ENCODE measurements around the gene PCBP3.
A peak's percentile ranks its signal among the peaks of the same experiment; 100 is the strongest.

Gene PCBP3

GRCh38 chr21:45969921-45970673 is 326.6 kb downstream of the PCBP3 start:
- Histone ChIP-seq H3K4me1 (ENCODE audit: control insufficient read depth, insufficient read depth, low read depth, low read length) (peaks cover 37% of the 10 kb centered on the region), H2BK12ac (ENCODE audit: low read length in 2 of 2) (peak overlapping the region; percentile 61 to 85), H3K4me2 (ENCODE audit: low read length, poor library complexity, severe bottlenecking) (no peak overlapping the region), H3K9ac (ENCODE audit: low read length) (peak overlapping the region; percentile 96), H2AFZ (ENCODE audit: low read depth, low read length) (peak overlapping the region; percentile 33), H3K79me1 (replicated peaks; ENCODE audit: low read length, poor library complexity, severe bottlenecking) (no peaks in the 10 kb centered on the region), H4K91ac (ENCODE audit: low read length) (peak overlapping the region; percentile 75), H4K8ac (ENCODE audit: low read length) (peak overlapping the region; percentile 71), H2BK5ac (ENCODE audit: low read depth, low read length, poor library complexity, severe bottlenecking) (no peak overlapping the region), H3K27ac (ENCODE audit: low read length, poor library complexity, severe bottlenecking) (no peak overlapping the region), H3K27me3 (ENCODE audit: control insufficient read depth in 1 of 2, insufficient read depth in 1 of 2, low read length in 2 of 2) (no peaks in the 10 kb centered on the region), H3K14ac (ENCODE audit: low read length in 2 of 2) (no peak overlapping the region), H2BK15ac (ENCODE audit: low read depth, poor library complexity, severe bottlenecking) (no peak overlapping the region), H2AK5ac (ENCODE audit: low read length, severe bottlenecking) (no peak overlapping the region), H3K9me3 (ENCODE audit: control insufficient read depth, low read length) (no peaks in the 10 kb centered on the region), H3K4ac (ENCODE audit: low read depth in 1 of 2, low read length in 2 of 2) (peak overlapping the region; percentile 1 to 76), H3K36me3 (ENCODE audit: control insufficient read depth in 1 of 2, insufficient read depth in 2 of 2, low read depth in 1 of 2, low read length in 2 of 2) (no peaks in the 10 kb centered on the region), H3K18ac (ENCODE audit: low read depth in 1 of 2, low read length in 2 of 2) (peak overlapping the region; percentile 24 to 71), H3K23ac (ENCODE audit: low read length in 2 of 2) (no peak overlapping the region), H3K4me3 (ENCODE audit: insufficient read depth in 1 of 2, low read depth in 1 of 2, low read length in 2 of 2) (no peak overlapping the region), H2BK120ac (ENCODE audit: low read depth, low read length) (peak overlapping the region; percentile 36)
- no peak for DNase-seq
- 70% methylated on average over 22 of the region's 22 CpGs for WGBS

- Histone ChIP-seq H2BK5ac (ENCODE audit: low read depth, low read length, poor library complexity, severe bottlenecking) (no peak overlapping the region), H4K91ac (ENCODE audit: low read length) (peak overlapping the region; percentile 91), H3K4ac (ENCODE audit: low read depth in 1 of 2, low read length in 2 of 2) (peak overlapping the region; percentile 76 to 84), H4K8ac (ENCODE audit: low read length) (peak overlapping the region; percentile 71), H3K36me3 (ENCODE audit: control insufficient read depth in 1 of 2, insufficient read depth in 2 of 2, low read depth in 1 of 2, low read length in 2 of 2) (no peaks in the 10 kb centered on the region), H3K9ac (ENCODE audit: low read length) (peak overlapping the region; percentile 96), H3K9me3 (ENCODE audit: control insufficient read depth, low read length) (no peaks in the 10 kb centered on the region), H3K4me1 (ENCODE audit: control insufficient read depth, insufficient read depth, low read depth, low read length) (peaks cover 40% of the 10 kb centered on the region), H3K79me1 (replicated peaks; ENCODE audit: low read length, poor library complexity, severe bottlenecking) (no peaks in the 10 kb centered on the region), H2AFZ (ENCODE audit: low read depth, low read length) (peak overlapping the region; percentile 33), H3K18ac (ENCODE audit: low read depth in 1 of 2, low read length in 2 of 2) (peak overlapping the region; percentile 30 to 80), H3K4me2 (ENCODE audit: low read length, poor library complexity, severe bottlenecking) (no peak overlapping the region), H2BK120ac (ENCODE audit: low read depth, low read length) (peak overlapping the region; percentile 100), H3K23ac (ENCODE audit: low read length in 2 of 2) (no peak overlapping the region), H3K4me3 (ENCODE audit: insufficient read depth in 1 of 2, low read depth in 1 of 2, low read length in 2 of 2) (peak overlapping the region in 1 of 2 experiments; percentile 3), H3K27me3 (ENCODE audit: control insufficient read depth in 1 of 2, insufficient read depth in 1 of 2, low read length in 2 of 2) (no peaks in the 10 kb centered on the region), H2AK5ac (ENCODE audit: low read length, severe bottlenecking) (peak overlapping the region; percentile 33), H3K14ac (ENCODE audit: low read length in 2 of 2) (peak overlapping the region in 1 of 2 experiments; percentile 39), H3K27ac (ENCODE audit: low read length, poor library complexity, severe bottlenecking) (no peak overlapping the region), H2BK12ac (ENCODE audit: low read length in 2 of 2) (peak overlapping the region; percentile 88 to 99), H2BK15ac (ENCODE audit: low read depth, poor library complexity, severe bottlenecking) (peak overlapping the region; percentile 73)
- 37% methylated on average over 22 of the region's 25 CpGs for WGBS
- peak; percentile 62 for DNase-seq
Observed at GRCh38 chr21:45970674-45971615, 327.4 kb downstream of the PCBP3 start.

GRCh38 chr21:45971616-45972352 is 328.3 kb downstream of the PCBP3 start:
- peak overlapping the region; percentile 84 for H3K27ac ChIP-seq (ENCODE audit: low read length, poor library complexity, severe bottlenecking)
- WGBS, result 59% methylated on average over 19 of the region's 20 CpGs
- H4K8ac ChIP-seq (ENCODE audit: low read length), result peak overlapping the region; percentile 99
- H3K4me1 ChIP-seq (ENCODE audit: control insufficient read depth, insufficient read depth, low read depth, low read length), result peaks cover 43% of the 10 kb centered on the region
- H4K91ac ChIP-seq (ENCODE audit: low read length), result peak overlapping the region; percentile 100
- peak; percentile 80 for DNase-seq
- H3K27me3 ChIP-seq (ENCODE audit: control insufficient read depth in 1 of 2, insufficient read depth in 1 of 2, low read length in 2 of 2), result no peaks in the 10 kb centered on the region
- H3K4me3 ChIP-seq (ENCODE audit: insufficient read depth in 1 of 2, low read depth in 1 of 2, low read length in 2 of 2), result peak overlapping the region in 1 of 2 experiments; percentile 79
- H3K4me2 ChIP-seq (ENCODE audit: low read length, poor library complexity, severe bottlenecking), result no peak overlapping the region
- H3K9ac ChIP-seq (ENCODE audit: low read length), result peak overlapping the region; percentile 96
- peak overlapping the region; percentile 93 for H2BK15ac ChIP-seq (ENCODE audit: low read depth, poor library complexity, severe bottlenecking)
- H2AFZ ChIP-seq (ENCODE audit: low read depth, low read length), result no peak overlapping the region
- H3K18ac ChIP-seq (ENCODE audit: low read depth in 1 of 2, low read length in 2 of 2), result peak overlapping the region; percentile 98 to 99
- peak overlapping the region; percentile 88 to 99 for H2BK12ac ChIP-seq (ENCODE audit: low read length in 2 of 2)
- peak overlapping the region; percentile 62 for H2AK5ac ChIP-seq (ENCODE audit: low read length, severe bottlenecking)
- no peaks in the 10 kb centered on the region for H3K79me1 ChIP-seq (replicated peaks; ENCODE audit: low read length, poor library complexity, severe bottlenecking)
- H2BK5ac ChIP-seq (ENCODE audit: low read depth, low read length, poor library complexity, severe bottlenecking), result no peak overlapping the region
- peak overlapping the region in 1 of 2 experiments; percentile 70 for H3K23ac ChIP-seq (ENCODE audit: low read length in 2 of 2)
- H3K4ac ChIP-seq (ENCODE audit: low read depth in 1 of 2, low read length in 2 of 2), result peak overlapping the region; percentile 100
- peak overlapping the region in 1 of 2 experiments; percentile 89 for H3K14ac ChIP-seq (ENCODE audit: low read length in 2 of 2)
- peak overlapping the region; percentile 100 for H2BK120ac ChIP-seq (ENCODE audit: low read depth, low read length)
- H3K36me3 ChIP-seq (ENCODE audit: control insufficient read depth in 1 of 2, insufficient read depth in 2 of 2, low read depth in 1 of 2, low read length in 2 of 2), result no peaks in the 10 kb centered on the region
- no peaks in the 10 kb centered on the region for H3K9me3 ChIP-seq (ENCODE audit: control insufficient read depth, low read length)
